Lower leg skin (tissue), 4 donors: ENCODE measurements around the gene RUNX2. TPM values are rescaled to one million over a fixed set of nuclear protein-coding genes. Genes with fewer than 3 reads are reported as not detected.

ENCODE experiments used
- DNase-seq, 2 donors: peaks; one replicate each; pipeline ENCODE4 v3.0.0-alpha.2; 2019; ENCODE audit warnings: low spot score in 2 of 2
- H3K4me3 ChIP-seq: fragments of 200-600 bp; sonication (generic); 2 replicates; pipeline ENCODE4 v1.5.1; 2017; ENCODE audit warnings: mild to moderate bottlenecking, low read depth; ENCODE audit not compliant: poor library complexity, severe bottlenecking
- POLR2A ChIP-seq, 2 donors: fragments of 450-650 bp; IDR thresholded peaks; one replicate each; pipeline ENCODE4 v1.6.1; 2016 to 2017; ENCODE audit warnings: antibody characterized with exemption in 2 of 2, mild to moderate bottlenecking in 1 of 2, moderate library complexity in 1 of 2
- WGBS, 2 donors: methylation state at CpG; one replicate each; pipeline ENCODE4 v1.1.5; 2018; 5-methylcytosine and 5-hydroxymethylcytosine counted together
- intact Hi-C: fragments of 100-400 bp; cut with DNase I; formaldehyde crosslinking; loops from one replicate; pipeline ENCODE4 v1.15.0; 2023; ENCODE audit warnings: low total_unique reads
- total RNA-seq, 4 donors: library from RNA; depleted of rRNA; stranded (reverse); fragments of >200 nt; gene quantifications; one replicate each; pipeline ENCODE4 v1.1.0, GENCODE V29; 2016
- TF ChIP-seq, protein P1 (sequence below), 3 donors: fragments of 450-650 bp; IDR thresholded peaks; one replicate each; pipeline ENCODE4 v1.5.1; 2016; ENCODE audit warnings: antibody characterized with exemption in 3 of 3, mild to moderate bottlenecking in 3 of 3, moderate library complexity in 2 of 3

The RUNX2 gene
- total RNA-seq, 4 donors from 2014 or later: 1.8 to 4.8 (median 3.1) TPM

DNA sequence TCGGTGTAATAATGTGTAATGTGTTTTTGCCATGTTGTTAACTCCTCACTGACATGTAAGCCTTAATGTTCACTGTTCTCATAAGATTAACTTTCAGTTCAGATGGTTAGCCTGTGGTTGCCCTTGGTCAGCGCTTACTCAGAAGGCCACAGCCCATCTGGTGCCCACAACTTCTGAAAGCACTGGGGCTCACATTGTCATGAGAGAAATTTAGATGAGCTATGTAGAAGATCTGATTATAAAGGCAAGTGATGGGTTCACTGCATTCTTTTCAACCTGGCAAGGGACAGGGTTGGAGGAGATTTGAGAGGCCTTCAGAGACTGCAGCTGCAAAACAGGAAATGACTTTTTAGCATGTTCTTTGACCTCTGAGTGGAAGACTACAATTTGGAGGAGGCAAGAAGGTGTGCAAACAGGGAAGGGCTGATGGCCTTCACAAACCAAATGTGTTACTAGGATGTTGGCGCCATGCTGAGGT lies 291.9 kb downstream of the RUNX2 start:
- no peak for DNase-seq
- no peak overlapping the region for H3K4me3 ChIP-seq
- TF ChIP-seq POLR2A (IDR thresholded peaks at IDR 0.05): no peak
- TF ChIP-seq, protein P1, sequence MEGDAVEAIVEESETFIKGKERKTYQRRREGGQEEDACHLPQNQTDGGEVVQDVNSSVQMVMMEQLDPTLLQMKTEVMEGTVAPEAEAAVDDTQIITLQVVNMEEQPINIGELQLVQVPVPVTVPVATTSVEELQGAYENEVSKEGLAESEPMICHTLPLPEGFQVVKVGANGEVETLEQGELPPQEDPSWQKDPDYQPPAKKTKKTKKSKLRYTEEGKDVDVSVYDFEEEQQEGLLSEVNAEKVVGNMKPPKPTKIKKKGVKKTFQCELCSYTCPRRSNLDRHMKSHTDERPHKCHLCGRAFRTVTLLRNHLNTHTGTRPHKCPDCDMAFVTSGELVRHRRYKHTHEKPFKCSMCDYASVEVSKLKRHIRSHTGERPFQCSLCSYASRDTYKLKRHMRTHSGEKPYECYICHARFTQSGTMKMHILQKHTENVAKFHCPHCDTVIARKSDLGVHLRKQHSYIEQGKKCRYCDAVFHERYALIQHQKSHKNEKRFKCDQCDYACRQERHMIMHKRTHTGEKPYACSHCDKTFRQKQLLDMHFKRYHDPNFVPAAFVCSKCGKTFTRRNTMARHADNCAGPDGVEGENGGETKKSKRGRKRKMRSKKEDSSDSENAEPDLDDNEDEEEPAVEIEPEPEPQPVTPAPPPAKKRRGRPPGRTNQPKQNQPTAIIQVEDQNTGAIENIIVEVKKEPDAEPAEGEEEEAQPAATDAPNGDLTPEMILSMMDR (IDR thresholded peaks at IDR 0.05): no peak
- WGBS, 2 donors: 83 to 89% methylated on average over 3 of the region's 3 CpGs
- intact Hi-C loops: no loop called here

DNA sequence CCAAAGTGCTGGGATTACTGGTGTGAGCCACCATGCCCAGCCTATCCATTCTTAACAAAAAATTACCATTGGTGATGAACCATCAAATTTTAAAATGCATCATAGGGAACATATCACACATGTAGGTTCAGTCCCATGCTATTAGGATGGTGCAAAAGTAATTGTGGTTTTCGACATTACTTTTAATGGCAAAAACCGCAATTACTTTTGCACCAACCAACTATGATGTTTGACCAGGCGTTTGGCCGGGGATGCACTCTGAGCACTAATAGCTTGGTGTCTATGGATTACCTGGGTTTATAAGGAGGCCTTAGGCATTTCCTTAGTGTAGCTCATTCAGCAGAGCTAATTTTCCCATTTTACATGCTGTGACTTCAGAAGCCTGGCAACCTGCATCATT lies 296.1 kb downstream of the RUNX2 start:
- intact Hi-C loops: no loop called here
- H3K4me3 ChIP-seq: no peak overlapping the region
- no peak for DNase-seq
- WGBS, 2 donors: 97 to 98% methylated on average over 4 of the region's 4 CpGs
- TF ChIP-seq POLR2A (IDR thresholded peaks at IDR 0.05): no peak
- TF ChIP-seq, protein P1 (IDR thresholded peaks at IDR 0.05): no peak

DNA sequence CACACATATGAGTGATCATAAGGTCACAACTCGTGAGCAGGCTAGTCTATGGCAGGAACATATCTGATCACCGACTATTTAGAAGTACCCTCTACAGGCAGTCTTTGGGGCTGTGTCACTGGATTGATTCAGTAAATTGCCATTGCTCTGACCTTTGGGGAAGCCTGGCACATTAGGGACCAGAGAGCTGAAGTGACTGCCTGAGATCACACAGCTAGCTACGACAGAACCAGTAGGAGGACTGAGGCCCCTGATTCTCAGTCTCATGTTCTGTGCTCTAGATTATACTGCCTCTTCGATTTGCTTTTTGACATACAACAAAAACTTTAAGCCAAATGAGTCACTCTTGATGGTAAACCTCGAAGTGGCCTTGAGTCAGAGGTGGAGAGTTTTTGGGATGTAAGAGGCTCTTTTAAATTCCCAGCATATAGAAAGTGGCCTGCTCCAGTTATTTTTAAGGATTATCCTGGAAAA lies 297.1 kb downstream of the RUNX2 start:
- DNase-seq: no peak
- TF ChIP-seq, protein P1 (IDR thresholded peaks at IDR 0.05): no peak
- TF ChIP-seq POLR2A (IDR thresholded peaks at IDR 0.05): no peak
- intact Hi-C loops: no loop called here
- WGBS, 2 donors: 88 to 91% methylated on average over 5 of the region's 5 CpGs
- H3K4me3 ChIP-seq: no peak overlapping the region

DNA sequence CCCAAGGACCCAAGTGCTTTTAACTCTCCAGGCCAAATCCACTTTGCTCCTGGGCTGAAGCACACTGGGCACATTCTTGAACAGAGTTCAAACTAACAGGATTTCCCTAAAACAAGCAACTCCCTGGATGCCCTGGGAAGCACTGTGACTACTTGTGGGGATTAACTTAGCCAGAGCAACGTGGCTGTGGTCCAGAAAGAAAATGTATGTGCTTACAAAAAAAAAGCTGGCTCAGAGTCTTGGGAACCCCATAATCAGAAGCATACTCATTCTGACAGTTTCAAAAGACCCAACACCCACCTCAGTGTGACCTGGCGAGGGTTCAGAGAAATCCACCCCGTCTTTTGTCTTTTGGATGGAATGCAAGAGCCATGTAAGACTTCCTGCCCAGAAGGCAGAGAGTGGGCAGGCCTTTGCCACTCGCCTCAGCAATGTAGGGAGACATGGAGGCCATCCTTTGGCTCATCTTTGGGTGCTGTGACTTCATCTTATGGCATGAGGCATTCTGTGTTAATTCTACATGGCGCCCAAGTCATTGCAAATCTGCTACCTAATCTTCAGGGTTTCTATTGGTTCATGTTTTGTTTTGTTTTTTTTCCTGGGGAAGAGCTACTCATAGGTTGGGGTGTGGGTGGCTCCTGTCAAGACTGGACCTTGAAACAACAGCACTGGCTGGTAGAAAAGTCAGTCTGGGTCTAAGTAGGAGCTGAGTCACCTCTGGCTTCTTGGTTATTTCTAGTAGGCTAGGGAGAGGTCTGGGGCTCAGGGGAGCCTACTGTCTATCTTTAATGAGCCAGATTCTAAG lies 298.2 kb downstream of the RUNX2 start:
- intact Hi-C loops: no loop called here
- TF ChIP-seq, protein P1 (IDR thresholded peaks at IDR 0.05): no peak
- TF ChIP-seq POLR2A (IDR thresholded peaks at IDR 0.05): no peak
- no peak overlapping the region for H3K4me3 ChIP-seq
- WGBS, 2 donors: 69 to 70% methylated on average over 5 of the region's 5 CpGs
- peak in 1 of 2 donors; percentile 34 for DNase-seq

DNA sequence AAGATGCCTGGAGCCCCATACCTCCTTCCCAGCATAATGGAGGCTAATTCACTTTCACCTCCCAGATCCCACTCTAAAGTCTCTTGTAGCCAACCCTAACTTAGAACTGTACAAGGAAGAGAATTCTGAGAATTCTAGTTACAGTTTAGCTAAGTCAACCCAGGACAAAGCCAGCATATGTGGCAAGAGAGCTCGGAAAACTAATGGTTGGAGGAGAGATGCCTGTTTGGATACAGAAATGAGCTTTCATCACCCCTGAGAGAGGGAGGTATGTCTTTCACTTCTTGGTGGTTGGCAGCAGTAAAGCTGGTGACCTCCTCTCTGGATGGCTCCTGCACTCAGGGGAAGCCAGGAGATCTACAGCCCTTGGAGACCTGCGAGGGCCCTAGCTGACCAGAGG lies 302.2 kb downstream of the RUNX2 start:
- intact Hi-C loops: no loop called here
- TF ChIP-seq, protein P1 (IDR thresholded peaks at IDR 0.05): no peak
- no peak for TF ChIP-seq POLR2A (IDR thresholded peaks at IDR 0.05)
- WGBS, 2 donors: 82 to 89% methylated on average over 2 of the region's 2 CpGs
- DNase-seq: no peak
- H3K4me3 ChIP-seq: no peak overlapping the region
